OCI-LY3 (cell line): ENCODE measurements around the gene INSIG2.
A peak's percentile ranks its signal among the peaks of the same experiment; 100 is the strongest.

Experiments
- H2AFZ ChIP-seq: fragments of 200-600, 300-600 bp; shearing (Covaris generic); 2 replicates; pipeline ENCODE4 v1.6.0; 2014; ENCODE audit warnings: antibody characterized with exemption, low read depth, low read length
- H3K27ac ChIP-seq: fragments of 200-600, 300-600 bp; sonication (generic); 2 replicates; pipeline ENCODE4 v1.5.1; 2014; ENCODE audit warnings: mild to moderate bottlenecking, low read length, moderate library complexity, mixed read lengths
- H3K27me3 ChIP-seq: fragments of 200-600, 300-600 bp; sonication (generic); 2 replicates; pipeline ENCODE4 v1.6.1; 2014; ENCODE audit warnings: low read depth, low read length, mixed read lengths
- H3K36me3 ChIP-seq: fragments of 200-600, 300-600 bp; sonication (generic); replicated peaks from 2 replicates; pipeline ENCODE3; 2014; ENCODE audit warnings: low read depth, low read length, mixed read lengths
- H3K4me1 ChIP-seq: fragments of 300-600, 200-600 bp; sonication (generic); 2 replicates; pipeline ENCODE4 v1.6.1; 2014; ENCODE audit warnings: low read length, mixed read lengths
- H3K4me2 ChIP-seq: fragments of 200-600, 300-600 bp; sonication (generic); 2 replicates; pipeline ENCODE4 v1.6.1; 2014; ENCODE audit warnings: low read length, mixed read lengths
- H3K4me3 ChIP-seq: fragments of 300-600, 200-600 bp; sonication (generic); 2 replicates; pipeline ENCODE4 v1.5.1; 2014; ENCODE audit warnings: antibody characterized with exemption, mild to moderate bottlenecking, low read length, moderate library complexity
- H3K79me2 ChIP-seq: fragments of 300-600, 200-600 bp; shearing (Covaris generic); 2 replicates; pipeline ENCODE4 v1.6.1; 2014; ENCODE audit warnings: mild to moderate bottlenecking, low read length, mixed read lengths
- H3K9ac ChIP-seq: fragments of 300-600, 200-600 bp; shearing (Covaris generic); 2 replicates; pipeline ENCODE4 v1.6.0; 2014; ENCODE audit warnings: mild to moderate bottlenecking, low read length, moderate library complexity
- H3K9me3 ChIP-seq: fragments of 200-600, 300-600 bp; shearing (Covaris generic); 2 replicates; pipeline ENCODE4 v1.6.1; 2014; ENCODE audit warnings: low read length, mixed read lengths; ENCODE audit not compliant: insufficient read depth
- H4K20me1 ChIP-seq: fragments of 200-600, 300-600 bp; sonication (generic); 2 replicates; pipeline ENCODE4 v1.6.1; 2016; ENCODE audit warnings: low read length, mixed read lengths; ENCODE audit not compliant: insufficient read depth
- EZH2phosphoT487 ChIP-seq: fragments of 200-600 bp; shearing (Covaris generic); IDR thresholded peaks from 2 replicates; pipeline ENCODE4 v1.6.1; 2018; ENCODE audit warnings: antibody characterized with exemption, mixed run types, low read depth
- TF ChIP-seq, protein P1 (sequence below): fragments of 200-600, 300-600 bp; sonication (generic); IDR thresholded peaks from 2 replicates; pipeline ENCODE4 v1.5.1; 2014; ENCODE audit warnings: antibody characterized with exemption, low read length, low read depth

The INSIG2 gene

DNA sequence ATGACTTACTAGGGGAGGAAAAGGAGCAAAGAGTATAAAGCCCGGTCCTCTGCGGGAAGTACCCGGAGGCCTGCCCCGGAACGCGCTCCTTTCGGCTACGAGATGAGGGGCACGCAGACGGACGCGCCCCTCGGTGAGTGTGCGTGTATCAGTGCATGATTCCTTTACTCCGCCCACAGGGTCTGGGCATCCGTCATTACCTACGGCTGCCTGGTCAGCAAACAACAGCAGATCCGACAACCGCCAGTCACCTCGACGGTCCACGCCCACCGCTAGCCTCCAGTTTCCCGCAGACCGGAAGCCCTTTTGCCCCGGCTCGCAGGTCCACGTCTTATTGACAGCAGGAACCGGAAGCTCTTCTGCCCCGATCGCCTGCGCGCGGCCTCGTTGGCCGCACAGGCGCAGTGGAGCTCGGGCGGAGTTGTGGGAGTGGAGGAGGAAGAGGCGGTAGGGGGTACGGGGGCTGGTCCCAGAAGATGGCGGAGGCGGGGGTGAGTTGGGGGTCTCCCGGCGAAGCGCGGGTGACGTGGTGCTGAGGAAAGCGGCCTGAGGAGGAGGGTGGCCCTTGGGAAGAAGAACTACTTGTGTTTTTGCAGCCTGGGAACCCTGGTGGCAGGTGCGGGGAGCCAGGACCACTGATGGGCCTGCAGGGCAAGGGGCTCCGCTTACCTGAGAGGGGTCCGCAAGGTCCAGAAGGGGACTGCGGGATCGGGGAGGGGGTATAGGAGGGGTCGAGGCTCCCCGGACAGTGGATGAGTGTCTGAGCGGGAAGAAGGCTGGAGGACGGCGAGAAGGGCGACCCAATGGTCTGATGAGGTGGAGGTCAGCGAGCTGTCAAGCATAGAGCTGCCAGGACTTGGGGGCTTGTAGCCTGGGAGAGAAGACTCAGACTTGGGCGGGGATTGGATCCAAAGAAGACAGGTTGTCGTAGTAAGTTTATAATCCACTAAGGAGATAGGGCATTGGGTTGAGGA lies at the start of gene INSIG2:
Gene INSIG2 (plus strand): TSS at position 421 of the 974 bp plus-strand sequence. CDS start 8,086 bp downstream, outside the sequence.
- H3K9me3 ChIP-seq = no peaks in the 10 kb centered on the region
- peak within 1 kb of the TSS; percentile 79 for H3K27ac ChIP-seq
- peak within 1 kb of the TSS; percentile 91 for H2AFZ ChIP-seq
- TF ChIP-seq, protein P1, sequence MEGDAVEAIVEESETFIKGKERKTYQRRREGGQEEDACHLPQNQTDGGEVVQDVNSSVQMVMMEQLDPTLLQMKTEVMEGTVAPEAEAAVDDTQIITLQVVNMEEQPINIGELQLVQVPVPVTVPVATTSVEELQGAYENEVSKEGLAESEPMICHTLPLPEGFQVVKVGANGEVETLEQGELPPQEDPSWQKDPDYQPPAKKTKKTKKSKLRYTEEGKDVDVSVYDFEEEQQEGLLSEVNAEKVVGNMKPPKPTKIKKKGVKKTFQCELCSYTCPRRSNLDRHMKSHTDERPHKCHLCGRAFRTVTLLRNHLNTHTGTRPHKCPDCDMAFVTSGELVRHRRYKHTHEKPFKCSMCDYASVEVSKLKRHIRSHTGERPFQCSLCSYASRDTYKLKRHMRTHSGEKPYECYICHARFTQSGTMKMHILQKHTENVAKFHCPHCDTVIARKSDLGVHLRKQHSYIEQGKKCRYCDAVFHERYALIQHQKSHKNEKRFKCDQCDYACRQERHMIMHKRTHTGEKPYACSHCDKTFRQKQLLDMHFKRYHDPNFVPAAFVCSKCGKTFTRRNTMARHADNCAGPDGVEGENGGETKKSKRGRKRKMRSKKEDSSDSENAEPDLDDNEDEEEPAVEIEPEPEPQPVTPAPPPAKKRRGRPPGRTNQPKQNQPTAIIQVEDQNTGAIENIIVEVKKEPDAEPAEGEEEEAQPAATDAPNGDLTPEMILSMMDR = no peak
- H3K9ac ChIP-seq = peak within 1 kb of the TSS; percentile 91
- peaks cover 41% of the 10 kb centered on the region for H3K4me1 ChIP-seq
- H3K27me3 ChIP-seq = no peaks in the 10 kb centered on the region
- H4K20me1 ChIP-seq = peaks cover 33% of the 10 kb centered on the region
- H3K4me3 ChIP-seq = peak within 1 kb of the TSS; percentile 88
- H3K79me2 ChIP-seq = peaks cover 47% of the 10 kb centered on the region
- H3K4me2 ChIP-seq = peak within 1 kb of the TSS; percentile 86
- H3K36me3 ChIP-seq = peaks cover 25% of the 10 kb centered on the region

DNA sequence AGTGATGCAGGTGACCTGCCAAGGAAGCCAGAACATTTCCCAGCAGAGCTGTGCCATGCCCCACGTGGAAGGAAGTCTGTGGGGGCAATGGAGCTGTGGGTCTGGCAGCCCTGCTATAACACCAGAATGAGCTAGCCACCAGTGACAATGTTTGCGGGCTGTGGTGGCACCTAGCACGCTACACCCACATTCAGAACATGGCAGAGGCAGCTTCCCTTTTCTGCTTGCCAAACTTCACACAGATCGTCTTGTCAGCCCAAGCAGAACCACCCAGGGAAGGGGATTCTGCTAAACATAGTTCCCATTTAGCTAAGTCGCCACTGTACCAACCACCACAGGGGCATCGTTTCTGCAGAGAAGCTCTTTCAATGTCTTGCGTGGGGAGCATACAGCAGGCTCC lies 47.4 kb upstream of the INSIG2 start:
- H3K36me3 ChIP-seq = no peaks in the 10 kb centered on the region
- no peak overlapping the region for H2AFZ ChIP-seq
- no peaks in the 10 kb centered on the region for H3K79me2 ChIP-seq
- H4K20me1 ChIP-seq = no peaks in the 10 kb centered on the region
- no peak overlapping the region for H3K4me2 ChIP-seq
- no peaks in the 10 kb centered on the region for H3K9me3 ChIP-seq
- H3K4me3 ChIP-seq = no peak overlapping the region
- TF ChIP-seq, protein P1 = no peak
- TF ChIP-seq EZH2phosphoT487 = no peak
- H3K4me1 ChIP-seq = no peaks in the 10 kb centered on the region
- no peak overlapping the region for H3K27ac ChIP-seq
- peaks cover 3% of the 10 kb centered on the region; the same call in 1 of the 2 replicates for H3K27me3 ChIP-seq
- H3K9ac ChIP-seq = no peak overlapping the region

DNA sequence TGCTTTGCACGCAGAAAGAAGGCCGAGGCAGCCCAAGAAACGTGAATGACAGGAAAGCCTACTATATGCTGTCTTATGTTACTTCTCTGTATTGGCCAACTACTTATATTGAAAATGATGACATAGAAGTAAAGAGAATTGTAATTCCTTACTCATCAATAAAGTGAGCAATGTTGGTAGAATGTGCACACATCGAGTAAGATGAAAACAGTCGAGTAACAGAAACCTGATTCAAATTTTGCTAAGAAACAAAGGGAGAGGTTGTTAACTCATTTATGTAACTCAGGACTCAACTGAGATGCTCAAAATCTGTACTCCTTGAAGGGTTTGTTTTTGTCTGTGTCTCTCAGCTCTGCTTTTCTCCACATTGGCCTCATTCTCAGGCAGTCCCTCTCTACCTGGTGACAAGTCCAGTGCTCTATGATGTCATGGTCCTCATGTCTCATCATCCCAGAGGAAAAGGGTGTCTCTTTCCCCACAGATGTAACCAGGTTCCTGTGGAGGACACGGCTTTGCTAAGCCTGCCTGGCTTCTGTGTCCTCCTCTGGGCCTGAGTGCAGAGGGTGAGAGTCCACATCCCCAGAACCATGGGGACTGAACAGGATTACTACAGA lies 44.1 kb upstream of the INSIG2 start:
- Histone ChIP-seq H3K4me1 (peaks cover 29% of the 10 kb centered on the region), H3K4me3 (no peak overlapping the region), H3K9me3 (no peaks in the 10 kb centered on the region), H3K27ac (no peak overlapping the region), H3K27me3 (peaks cover 3% of the 10 kb centered on the region; the same call in 1 of the 2 replicates), H3K9ac (no peak overlapping the region), H3K79me2 (no peaks in the 10 kb centered on the region), H3K36me3 (no peaks in the 10 kb centered on the region), H2AFZ (no peak overlapping the region), H3K4me2 (no peak overlapping the region), H4K20me1 (no peaks in the 10 kb centered on the region)
- TF ChIP-seq, protein P1 = no peak
- TF ChIP-seq EZH2phosphoT487 = no peak

DNA sequence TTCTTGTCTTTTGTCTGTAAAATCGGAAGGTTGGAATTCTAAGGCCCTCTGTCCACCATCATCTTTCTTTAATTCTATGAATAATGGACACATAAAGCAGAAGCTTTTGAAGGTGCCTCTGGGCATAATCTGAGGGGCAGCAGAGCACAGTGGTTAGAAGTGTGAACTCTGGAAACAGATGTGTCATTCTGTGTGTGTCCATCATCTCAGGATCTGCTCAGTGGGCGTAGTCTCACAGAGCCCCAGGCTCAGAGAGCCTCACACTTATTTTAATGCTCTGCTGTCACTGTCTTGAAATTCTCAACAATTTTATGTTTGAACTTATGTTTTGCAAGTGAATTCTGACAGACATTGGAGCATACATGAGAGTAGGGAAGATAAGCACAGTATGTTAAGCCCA lies 43.4 kb upstream of the INSIG2 start:
- Histone ChIP-seq H3K4me3 (no peak overlapping the region), H3K27ac (no peak overlapping the region), H4K20me1 (no peaks in the 10 kb centered on the region), H3K4me1 (peaks cover 35% of the 10 kb centered on the region), H3K27me3 (peaks cover 3% of the 10 kb centered on the region; the same call in 1 of the 2 replicates), H3K4me2 (no peak overlapping the region), H3K9me3 (no peaks in the 10 kb centered on the region), H3K9ac (no peak overlapping the region), H3K79me2 (no peaks in the 10 kb centered on the region), H2AFZ (no peak overlapping the region), H3K36me3 (no peaks in the 10 kb centered on the region)
- TF ChIP-seq EZH2phosphoT487 = no peak
- TF ChIP-seq, protein P1 = no peak
